ENCODE measurements around the gene DCUN1D4. TPM values are rescaled to one million over a fixed set of nuclear protein-coding genes. Genes with fewer than 3 reads are reported as not detected.

Gene DCUN1D4
- total RNA-seq, 2 experiments from 2014 or later = 31.2 to 41.2 TPM

DNA sequence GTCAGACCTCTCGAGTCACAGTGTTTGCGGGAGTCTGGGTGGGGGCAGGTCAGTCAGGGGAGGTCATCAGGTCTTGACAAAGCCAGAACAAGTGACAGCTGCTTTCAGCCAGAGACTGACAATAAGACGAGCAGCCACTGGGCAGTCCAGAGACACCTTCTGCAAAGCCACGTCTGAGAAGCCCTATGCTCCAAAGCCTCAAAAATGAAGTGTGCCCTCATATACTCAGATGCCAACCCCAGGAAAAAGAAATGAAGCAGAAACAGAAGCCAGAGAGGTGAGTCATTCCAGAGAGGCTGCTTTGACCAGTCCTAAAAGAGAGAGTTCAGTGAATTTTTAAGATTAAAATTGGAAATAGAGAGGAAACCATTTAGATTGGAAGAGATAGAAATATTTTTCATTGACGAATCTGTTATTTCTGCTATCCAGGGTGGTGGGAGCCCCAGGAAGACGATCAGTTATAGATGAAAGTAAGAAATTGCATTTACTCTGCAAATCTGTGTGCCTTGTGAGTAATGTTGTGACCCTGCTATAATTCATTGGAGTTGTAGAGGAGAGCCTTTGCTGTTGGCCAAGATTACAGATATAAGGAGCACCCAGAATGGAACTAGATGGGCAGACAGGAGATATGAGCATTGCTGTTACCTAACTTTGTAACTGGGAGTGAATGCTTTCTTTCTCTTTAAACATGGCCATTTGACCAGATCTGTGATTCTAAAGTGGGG is 99.3 kb downstream of the DCUN1D4 start:
- H3K4me1 Mint-ChIP-seq = no peaks in the 10 kb centered on the region
- ChIA-PET CTCF (no interaction called here), POLR2A (no interaction called here)
- peaks cover 5% of the 10 kb centered on the region for H3K9me3 Mint-ChIP-seq (ENCODE audit: low read depth)
- no peak overlapping the region for H3K27ac Mint-ChIP-seq
- DNase-seq = no peak
- intact Hi-C loops (cut with DNase I, micrococcal nuclease) = no loop called here
- no peak for ATAC-seq
- H3K4me3 Mint-ChIP-seq = no peak overlapping the region
- H3K27me3 Mint-ChIP-seq = no peaks in the 10 kb centered on the region
- H3K36me3 Mint-ChIP-seq (ENCODE audit: low read depth) = no peaks in the 10 kb centered on the region

DNA sequence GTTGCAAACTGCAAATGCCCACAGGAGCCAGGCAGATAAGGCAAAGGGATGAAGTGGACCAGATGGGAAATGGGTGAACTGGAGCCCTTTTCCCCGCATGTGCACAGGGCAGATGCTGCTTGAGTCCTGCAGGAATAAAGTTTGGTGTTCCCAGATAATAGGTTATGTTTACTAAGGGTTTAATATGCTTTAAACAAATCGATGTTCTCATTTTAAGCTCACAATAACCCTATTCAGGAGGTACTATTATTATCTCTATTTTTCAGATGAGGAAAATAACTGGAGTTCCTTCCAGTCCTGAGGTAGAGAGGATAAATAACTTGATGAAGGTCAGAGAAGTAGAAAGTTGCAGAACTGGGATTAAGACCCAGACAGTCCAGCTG is 99.9 kb downstream of the DCUN1D4 start:
- no peak overlapping the region for H3K27ac Mint-ChIP-seq
- intact Hi-C loops (cut with DNase I, micrococcal nuclease) = no loop called here
- no peaks in the 10 kb centered on the region for H3K4me1 Mint-ChIP-seq
- ATAC-seq = no peak
- no peaks in the 10 kb centered on the region for H3K27me3 Mint-ChIP-seq
- peaks cover 6% of the 10 kb centered on the region for H3K9me3 Mint-ChIP-seq (ENCODE audit: low read depth)
- ChIA-PET CTCF (interaction anchor here (0.5 kb wide), 1 partner anchor 51 kb away, joined by 3 read pairs; no protein-coding TSS in a partner anchor), POLR2A (interaction anchor here (0.6 kb wide), 1 partner anchor 284 kb away, joined by 6 read pairs; no protein-coding TSS in a partner anchor)
- DNase-seq = no peak
- no peaks in the 10 kb centered on the region for H3K36me3 Mint-ChIP-seq (ENCODE audit: low read depth)
- no peak overlapping the region for H3K4me3 Mint-ChIP-seq

GRCh38 chr4:51943221-51943620 is 100.3 kb downstream of the DCUN1D4 start:
- Mint-ChIP-seq H3K27me3 (no peaks in the 10 kb centered on the region), H3K27ac (no peak overlapping the region), H3K36me3 (ENCODE audit: low read depth) (no peaks in the 10 kb centered on the region), H3K9me3 (ENCODE audit: low read depth) (peaks cover 6% of the 10 kb centered on the region), H3K4me3 (no peak overlapping the region), H3K4me1 (no peaks in the 10 kb centered on the region)
- DNase-seq (no peak), ATAC-seq (no peak)
- ChIA-PET CTCF (interaction anchor here (0.5 kb wide), 1 partner anchor 51 kb away, joined by 3 read pairs; no protein-coding TSS in a partner anchor), POLR2A (interaction anchor here (0.6 kb wide), 1 partner anchor 284 kb away, joined by 6 read pairs; no protein-coding TSS in a partner anchor)
- intact Hi-C loops (cut with DNase I, micrococcal nuclease) = no loop called here

DNA sequence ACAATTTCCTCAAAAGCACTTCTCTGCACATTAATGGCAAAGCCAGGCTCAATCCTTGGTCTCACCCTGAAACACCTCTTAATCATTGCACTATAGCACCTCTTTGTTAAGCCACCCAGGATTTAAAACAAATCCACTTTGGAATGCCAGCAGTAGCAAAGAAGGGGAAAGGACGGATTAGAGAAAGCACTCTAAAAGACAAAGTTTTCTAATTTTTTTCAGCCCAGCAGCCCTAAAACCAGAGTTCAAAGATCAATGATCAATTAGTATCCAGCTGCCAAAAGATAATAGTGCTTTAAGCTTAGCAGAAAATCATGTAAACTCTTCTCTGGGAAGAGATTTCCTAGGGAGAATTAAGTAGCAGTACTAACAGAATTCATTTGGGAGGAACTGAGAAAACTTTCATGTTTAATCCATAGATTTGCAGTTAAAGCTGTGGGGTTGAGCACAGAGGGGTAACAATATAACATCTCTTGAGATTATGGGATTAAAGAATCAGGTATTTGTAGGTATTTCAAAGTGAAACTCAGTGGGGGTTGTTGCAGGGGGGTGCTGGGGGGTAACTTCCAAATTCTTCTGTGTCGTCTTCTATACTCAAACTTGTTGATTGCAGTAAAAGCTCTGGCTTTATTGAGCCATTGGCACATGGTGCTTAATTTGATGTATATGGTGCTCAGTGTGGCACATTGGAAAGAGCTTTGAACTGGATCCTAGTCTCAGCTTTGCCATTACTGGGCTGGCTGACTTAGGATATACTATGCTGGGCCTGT is 115.4 kb downstream of the DCUN1D4 start:
- Mint-ChIP-seq H3K27ac (no peak overlapping the region), H3K36me3 (ENCODE audit: low read depth) (no peaks in the 10 kb centered on the region), H3K27me3 (peaks cover 6% of the 10 kb centered on the region), H3K4me3 (no peak overlapping the region), H3K4me1 (no peaks in the 10 kb centered on the region), H3K9me3 (ENCODE audit: low read depth) (peaks cover 4% of the 10 kb centered on the region)
- ATAC-seq (no peak), DNase-seq (no peak)
- ChIA-PET POLR2A (no interaction called here), CTCF (no interaction called here)
- intact Hi-C loops (cut with DNase I, micrococcal nuclease) = no loop called here

- DNase-seq (no peak), ATAC-seq (no peak)
- peaks cover 6% of the 10 kb centered on the region for H3K27me3 Mint-ChIP-seq
- H3K27ac Mint-ChIP-seq = no peak overlapping the region
- H3K9me3 Mint-ChIP-seq (ENCODE audit: low read depth) = peaks cover 4% of the 10 kb centered on the region
- no peak overlapping the region for H3K4me3 Mint-ChIP-seq
- intact Hi-C loops (cut with DNase I, micrococcal nuclease) = no loop called here
- POLR2A ChIA-PET = no interaction called here
- CTCF ChIA-PET = no interaction called here
- H3K4me1 Mint-ChIP-seq = no peaks in the 10 kb centered on the region
- no peaks in the 10 kb centered on the region for H3K36me3 Mint-ChIP-seq (ENCODE audit: low read depth)
Measured at GRCh38 chr4:51960486-51960885, 117.5 kb downstream of the DCUN1D4 start.

DNA sequence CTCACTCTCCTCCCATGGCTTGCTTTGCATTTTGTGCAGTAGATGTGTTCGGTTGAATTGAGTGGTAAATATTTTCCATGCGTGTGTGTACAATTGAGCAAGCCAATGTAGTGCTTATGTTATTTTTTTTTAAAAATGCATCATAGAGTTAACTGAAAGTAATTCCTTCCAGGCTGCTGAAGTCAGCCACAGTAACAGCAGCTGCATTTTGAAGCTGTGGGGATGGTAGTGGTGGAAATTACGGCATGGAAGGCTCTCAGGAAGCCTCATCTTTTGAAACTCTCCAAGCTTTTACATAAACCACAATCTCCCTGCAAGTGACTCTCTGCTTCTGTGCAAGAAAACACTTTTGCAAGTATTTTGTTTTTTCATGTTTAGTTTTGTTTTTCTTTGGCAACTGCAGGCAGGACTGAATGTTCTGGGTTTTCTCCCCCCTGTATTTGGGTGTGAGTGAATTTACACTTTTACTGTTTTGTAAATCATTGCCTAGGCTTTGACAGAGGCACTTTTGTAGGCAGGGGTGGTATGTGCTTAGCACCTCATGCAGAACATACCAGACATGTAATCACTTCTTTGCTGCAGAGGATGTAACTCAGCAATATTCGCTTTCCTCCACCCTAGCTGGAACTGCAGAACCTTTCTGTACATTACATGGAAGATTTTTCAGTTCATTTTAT is 121.0 kb downstream of the DCUN1D4 start:
- Mint-ChIP-seq H3K27me3 (peaks cover 3% of the 10 kb centered on the region), H3K9me3 (ENCODE audit: low read depth) (peaks cover 4% of the 10 kb centered on the region), H3K36me3 (ENCODE audit: low read depth) (no peaks in the 10 kb centered on the region), H3K4me3 (no peak overlapping the region), H3K27ac (no peak overlapping the region), H3K4me1 (no peaks in the 10 kb centered on the region)
- ATAC-seq (no peak), DNase-seq (no peak)
- POLR2A ChIA-PET = no interaction called here
- CTCF ChIA-PET = interaction anchor here (1.0 kb wide), 1 partner anchor 12 kb away, joined by 3 read pairs; no protein-coding TSS in a partner anchor
- intact Hi-C loops (cut with DNase I, micrococcal nuclease) = no loop called here

- no peaks in the 10 kb centered on the region for H3K36me3 Mint-ChIP-seq (ENCODE audit: low read depth)
- POLR2A ChIA-PET = no interaction called here
- no peak overlapping the region for H3K4me3 Mint-ChIP-seq
Measured at GRCh38 chr4:51965862-51966261, 122.9 kb downstream of the DCUN1D4 start.

More at GRCh38 chr4:51965862-51966261, 122.9 kb downstream of the DCUN1D4 start:
- ATAC-seq (no peak), DNase-seq (no peak)
- Mint-ChIP-seq H3K27me3 (peaks cover 2% of the 10 kb centered on the region), H3K9me3 (ENCODE audit: low read depth) (peaks cover 4% of the 10 kb centered on the region), H3K27ac (no peak overlapping the region), H3K4me1 (no peaks in the 10 kb centered on the region)
- CTCF ChIA-PET = no interaction called here
- intact Hi-C loops (cut with DNase I, micrococcal nuclease) = no loop called here

Other genes with a start within 250 kb of the DCUN1D4 start
- under 1 TPM; 0.14 to 0.16 TPM for gene LRRC66, start 177.2 kb downstream of the DCUN1D4 start, total RNA-seq
- 10 to 100 TPM; 12.0 to 14.1 TPM for gene SGCB, start 195.1 kb downstream of the DCUN1D4 start, total RNA-seq
- under 1 TPM; 0.27 to 0.39 TPM for gene SPATA18, start 208.2 kb downstream of the DCUN1D4 start, total RNA-seq